ENCODE results near the gene USP26. TPM values are rescaled to one million over a fixed set of nuclear protein-coding genes. Genes with fewer than 3 reads are reported as not detected.
"Not testable (repeated sequence)": the region's sequence is repeated elsewhere in the genome, so short reads cannot be mapped to it uniquely, and the experiment has no call there.

USP26 gene
- total RNA-seq, 1 donor from 2014 or later = not detected

- DNase-seq = no peak
- H3K4me1 Mint-ChIP-seq = no peaks in the 10 kb centered on the region
- no peak overlapping the region for H3K27ac Mint-ChIP-seq
- no peaks in the 10 kb centered on the region for H3K9me3 Mint-ChIP-seq
- no peaks in the 10 kb centered on the region for H3K36me3 Mint-ChIP-seq (ENCODE audit: low read depth)
- peaks cover 2% of the 10 kb centered on the region for H3K27me3 Mint-ChIP-seq
- H3K4me3 Mint-ChIP-seq = no peak overlapping the region
- intact Hi-C loops (cut with micrococcal nuclease) = no loop called here
These were observed 42.0 kb downstream of the USP26 start for GRCh38 chrX:133054761-133055405.

DNA sequence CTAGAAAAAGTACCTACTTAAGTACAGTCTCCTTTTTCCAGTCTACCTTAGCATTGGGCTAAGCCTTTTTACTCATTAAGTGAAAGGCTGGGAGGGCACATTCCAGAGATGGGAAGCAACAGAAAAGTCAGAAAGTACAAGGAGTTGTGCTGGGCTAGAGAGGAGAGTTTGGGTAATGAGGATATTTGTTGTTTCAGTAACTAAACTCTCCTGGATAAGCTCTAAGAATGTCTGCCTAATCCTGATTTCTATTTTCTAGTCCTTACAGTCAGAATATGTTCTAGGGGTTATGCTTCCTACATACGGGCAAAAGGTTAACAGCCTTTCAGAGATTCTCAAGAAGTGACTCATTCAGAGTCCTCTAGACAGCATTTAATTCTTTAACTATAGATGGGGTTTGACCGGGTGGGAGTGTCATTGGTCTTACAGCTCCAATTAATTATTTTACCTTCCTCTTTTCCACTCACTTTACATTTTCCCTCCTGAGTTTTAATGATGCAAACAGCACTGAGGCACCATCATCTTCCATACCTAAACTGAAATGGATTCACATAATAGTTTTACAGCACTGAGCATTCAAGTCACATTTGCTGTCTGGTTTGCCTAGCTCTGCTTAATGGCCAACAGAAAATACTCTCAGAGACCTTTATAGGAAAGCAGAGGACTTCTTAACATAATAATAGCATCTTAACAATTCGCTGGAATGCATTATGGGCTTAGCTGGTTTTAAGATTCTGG lies 42.9 kb downstream of the USP26 start:
- no peak overlapping the region for H3K4me3 Mint-ChIP-seq
- H3K9me3 Mint-ChIP-seq = no peaks in the 10 kb centered on the region
- no peaks in the 10 kb centered on the region for H3K4me1 Mint-ChIP-seq
- no peaks in the 10 kb centered on the region for H3K36me3 Mint-ChIP-seq (ENCODE audit: low read depth)
- no peak for DNase-seq
- intact Hi-C loops (cut with micrococcal nuclease) = no loop called here
- H3K27ac Mint-ChIP-seq = no peak overlapping the region
- H3K27me3 Mint-ChIP-seq = peaks cover 2% of the 10 kb centered on the region

DNA sequence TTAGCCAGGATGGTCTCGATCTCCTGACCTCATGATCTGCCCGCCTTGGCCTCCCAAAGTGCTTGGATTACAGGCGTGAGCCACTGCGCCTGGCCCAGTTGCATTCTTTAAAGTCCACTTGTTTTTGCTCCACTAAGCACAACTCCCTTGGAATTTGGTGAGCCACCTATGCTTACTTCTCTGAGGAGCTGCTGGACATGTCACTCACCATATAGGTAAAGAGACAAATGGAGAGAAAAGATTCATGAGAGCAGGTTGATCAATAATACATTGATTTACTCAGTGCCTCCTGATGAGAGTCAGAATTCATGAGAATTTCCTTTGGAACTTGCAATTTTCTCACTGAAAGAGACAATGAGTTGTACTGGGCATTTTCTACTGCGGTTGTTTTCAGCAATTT lies 48.2 kb downstream of the USP26 start:
- H3K36me3 Mint-ChIP-seq (ENCODE audit: low read depth) = no peaks in the 10 kb centered on the region
- intact Hi-C loops (cut with micrococcal nuclease) = no loop called here
- no peaks in the 10 kb centered on the region for H3K27me3 Mint-ChIP-seq
- H3K9me3 Mint-ChIP-seq = no peaks in the 10 kb centered on the region
- H3K27ac Mint-ChIP-seq = no peak overlapping the region
- no peaks in the 10 kb centered on the region for H3K4me1 Mint-ChIP-seq
- no peak overlapping the region for H3K4me3 Mint-ChIP-seq
- no peak for DNase-seq

DNA sequence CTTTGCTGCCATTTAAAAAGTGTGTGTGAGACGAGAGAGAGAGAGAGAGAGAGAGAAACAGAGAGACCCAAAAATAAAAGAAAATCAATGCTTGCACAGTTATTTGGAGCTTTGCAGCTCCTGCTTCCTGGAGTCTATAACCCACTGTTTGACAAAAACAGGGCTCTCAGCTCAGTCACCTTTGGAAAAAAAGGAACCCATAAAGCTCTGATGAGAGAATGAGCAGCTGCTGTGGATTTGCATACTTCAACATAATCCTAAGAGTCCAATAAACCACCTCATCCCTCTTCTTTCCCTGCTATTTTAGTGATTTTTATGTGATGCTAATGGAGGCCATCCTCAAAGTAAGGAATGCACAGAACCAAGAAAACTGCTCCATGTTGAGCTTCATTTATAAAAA lies 50.3 kb downstream of the USP26 start:
- intact Hi-C loops (cut with micrococcal nuclease) = no loop called here

DNA sequence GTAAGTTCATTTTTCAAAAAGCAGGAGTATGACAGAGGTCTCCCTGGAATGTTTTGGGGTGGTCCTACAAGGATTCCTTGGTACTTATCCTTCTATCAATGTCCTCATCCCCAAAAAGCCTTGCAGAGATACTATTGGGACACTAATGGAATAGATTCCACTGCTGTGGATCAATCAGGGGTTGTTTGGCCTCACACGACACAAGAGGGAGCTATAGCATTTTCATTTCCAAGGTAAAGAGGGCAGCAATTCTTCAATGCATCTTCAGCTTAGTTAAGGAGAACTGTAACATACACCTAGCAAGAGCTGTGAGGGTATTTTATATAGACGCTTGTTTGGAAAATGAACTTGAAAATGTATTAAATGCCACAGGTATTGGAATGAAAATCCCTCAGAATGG lies 50.9 kb downstream of the USP26 start:
- Mint-ChIP-seq H3K27ac (no peak overlapping the region), H3K4me3 (no peak overlapping the region)
- intact Hi-C loops (cut with micrococcal nuclease) = no loop called here

More for the DNA sequence above, 50.3 kb downstream of the USP26 start:
- Mint-ChIP-seq H3K9me3 (no peaks in the 10 kb centered on the region), H3K4me3 (no peak overlapping the region), H3K36me3 (ENCODE audit: low read depth) (no peaks in the 10 kb centered on the region), H3K4me1 (no peaks in the 10 kb centered on the region), H3K27ac (no peak overlapping the region), H3K27me3 (no peaks in the 10 kb centered on the region)
- no peak for DNase-seq

GRCh38 chrX:133044145-133044786 lies 52.6 kb downstream of the USP26 start:
- H3K27me3 Mint-ChIP-seq; H3K9me3 Mint-ChIP-seq; intact Hi-C loops (cut with micrococcal nuclease); DNase-seq; H3K27ac Mint-ChIP-seq; H3K4me3 Mint-ChIP-seq; H3K4me1 Mint-ChIP-seq; H3K36me3 Mint-ChIP-seq (ENCODE audit: low read depth): not testable (repeated sequence)

More for the DNA sequence above, 50.9 kb downstream of the USP26 start:
- Mint-ChIP-seq H3K4me1 (no peaks in the 10 kb centered on the region), H3K36me3 (ENCODE audit: low read depth) (no peaks in the 10 kb centered on the region), H3K9me3 (no peaks in the 10 kb centered on the region), H3K27me3 (no peaks in the 10 kb centered on the region)
- DNase-seq = no peak

GRCh38 chrX:133042260-133042659 lies 54.6 kb downstream of the USP26 start:
- Mint-ChIP-seq H3K9me3 (no peaks in the 10 kb centered on the region), H3K36me3 (ENCODE audit: low read depth) (no peaks in the 10 kb centered on the region), H3K27ac (no peak overlapping the region), H3K27me3 (no peaks in the 10 kb centered on the region), H3K4me3 (no peak overlapping the region), H3K4me1 (no peaks in the 10 kb centered on the region)
- intact Hi-C loops (cut with micrococcal nuclease) = no loop called here
- DNase-seq = no peak

DNA sequence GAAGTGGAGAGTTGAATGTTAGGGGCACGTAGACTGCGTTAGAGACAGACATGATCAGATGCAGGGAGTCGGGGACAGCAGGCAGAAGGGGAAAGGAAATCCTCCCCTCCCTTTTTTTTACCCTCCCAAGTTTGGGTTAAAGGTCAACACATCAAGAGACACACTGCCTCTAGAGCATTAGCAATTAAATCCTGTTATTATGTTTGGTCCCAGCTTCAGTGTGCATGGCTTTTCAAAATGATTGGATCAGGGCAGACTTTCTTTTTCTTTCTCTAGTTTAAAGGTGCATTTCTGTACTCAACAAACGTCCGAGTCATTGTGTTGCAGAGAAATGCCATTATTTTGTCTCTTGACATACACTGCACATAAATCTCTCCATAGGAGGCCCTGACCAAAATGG lies 63.9 kb downstream of the USP26 start:
- H3K27me3 Mint-ChIP-seq = no peaks in the 10 kb centered on the region
- H3K9me3 Mint-ChIP-seq = no peaks in the 10 kb centered on the region
- H3K4me1 Mint-ChIP-seq = no peaks in the 10 kb centered on the region
- H3K27ac Mint-ChIP-seq = no peak overlapping the region
- DNase-seq = no peak
- no peak overlapping the region for H3K4me3 Mint-ChIP-seq
- no peaks in the 10 kb centered on the region for H3K36me3 Mint-ChIP-seq (ENCODE audit: low read depth)
- intact Hi-C loops (cut with micrococcal nuclease) = no loop called here

GRCh38 chrX:133018229-133018628 lies 78.7 kb downstream of the USP26 start:
- H3K4me1 Mint-ChIP-seq = no peaks in the 10 kb centered on the region
- H3K9me3 Mint-ChIP-seq = no peaks in the 10 kb centered on the region
- H3K27ac Mint-ChIP-seq = no peak overlapping the region
- no peaks in the 10 kb centered on the region for H3K36me3 Mint-ChIP-seq (ENCODE audit: low read depth)
- no peaks in the 10 kb centered on the region for H3K27me3 Mint-ChIP-seq
- H3K4me3 Mint-ChIP-seq = no peak overlapping the region
- intact Hi-C loops (cut with micrococcal nuclease) = no loop called here
- DNase-seq = no peak

DNA sequence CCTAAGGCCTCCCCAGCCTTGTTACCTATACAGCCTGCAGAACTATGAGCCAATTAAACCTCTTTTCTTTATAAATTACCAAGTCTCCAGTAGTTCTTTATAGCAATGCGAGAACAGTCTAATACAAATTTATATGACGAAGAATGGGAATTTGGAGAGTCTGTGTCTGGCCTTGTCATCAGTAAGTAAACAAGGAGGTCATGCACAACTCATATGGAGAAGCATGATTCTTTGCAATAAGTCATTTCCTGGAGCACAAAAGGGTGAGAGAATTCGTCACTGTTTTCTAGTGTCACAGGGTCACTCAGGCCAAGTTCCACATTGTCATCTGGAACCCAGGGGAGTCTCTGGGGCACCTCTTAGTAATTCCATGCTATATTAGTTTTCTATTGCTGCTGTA lies 89.5 kb downstream of the USP26 start:
- intact Hi-C loops (cut with micrococcal nuclease) = no loop called here
- no peak for DNase-seq
- H3K4me1 Mint-ChIP-seq = no peaks in the 10 kb centered on the region

GRCh38 chrX:133005616-133006015 lies 91.3 kb downstream of the USP26 start:
- Mint-ChIP-seq H3K9me3 (no peaks in the 10 kb centered on the region), H3K4me3 (no peak overlapping the region), H3K27ac (no peak overlapping the region), H3K27me3 (no peaks in the 10 kb centered on the region), H3K36me3 (ENCODE audit: low read depth) (no peaks in the 10 kb centered on the region), H3K4me1 (no peaks in the 10 kb centered on the region)
- intact Hi-C loops (cut with micrococcal nuclease) = no loop called here
- no peak for DNase-seq

More for the DNA sequence above, 89.5 kb downstream of the USP26 start:
- H3K9me3 Mint-ChIP-seq = no peaks in the 10 kb centered on the region
- no peak overlapping the region for H3K4me3 Mint-ChIP-seq
- H3K36me3 Mint-ChIP-seq (ENCODE audit: low read depth) = no peaks in the 10 kb centered on the region
- no peaks in the 10 kb centered on the region for H3K27me3 Mint-ChIP-seq
- H3K27ac Mint-ChIP-seq = no peak overlapping the region

DNA sequence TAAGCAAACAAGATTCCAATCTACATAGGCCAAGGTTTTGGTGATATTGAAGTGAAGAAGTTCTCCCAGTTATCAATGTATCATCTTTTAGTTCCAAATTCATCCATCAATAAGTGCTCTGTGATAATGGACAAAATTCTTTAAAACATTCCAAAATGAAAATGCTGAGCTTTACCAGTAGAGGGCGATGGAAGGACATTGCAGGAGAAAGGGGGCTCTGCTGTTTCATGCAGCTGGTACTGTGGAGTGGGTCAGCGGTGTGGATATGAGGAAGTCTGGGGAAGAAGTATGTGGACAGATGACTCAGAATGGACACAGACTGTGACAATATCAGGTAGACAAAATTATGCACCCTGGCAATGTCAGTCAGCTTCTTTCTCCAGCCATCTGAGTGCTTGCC lies 91.9 kb downstream of the USP26 start:
- Mint-ChIP-seq H3K4me1 (no peaks in the 10 kb centered on the region), H3K36me3 (ENCODE audit: low read depth) (no peaks in the 10 kb centered on the region), H3K4me3 (no peak overlapping the region), H3K27ac (no peak overlapping the region), H3K9me3 (no peaks in the 10 kb centered on the region), H3K27me3 (no peaks in the 10 kb centered on the region)
- no peak for DNase-seq
- intact Hi-C loops (cut with micrococcal nuclease) = no loop called here

GRCh38 chrX:132999209-132999608 lies 97.7 kb downstream of the USP26 start:
- Mint-ChIP-seq H3K27ac (no peak overlapping the region), H3K9me3 (no peaks in the 10 kb centered on the region), H3K4me3 (no peak overlapping the region), H3K27me3 (peaks cover 2% of the 10 kb centered on the region), H3K4me1 (no peaks in the 10 kb centered on the region), H3K36me3 (ENCODE audit: low read depth) (no peaks in the 10 kb centered on the region)
- intact Hi-C loops (cut with micrococcal nuclease) = no loop called here
- no peak for DNase-seq

- H3K36me3 Mint-ChIP-seq (ENCODE audit: low read depth) = no peaks in the 10 kb centered on the region
- intact Hi-C loops (cut with micrococcal nuclease) = no loop called here
- H3K27me3 Mint-ChIP-seq = no peaks in the 10 kb centered on the region
- DNase-seq = no peak
- H3K9me3 Mint-ChIP-seq = no peaks in the 10 kb centered on the region
- no peak overlapping the region for H3K27ac Mint-ChIP-seq
- H3K4me3 Mint-ChIP-seq = no peak overlapping the region
- H3K4me1 Mint-ChIP-seq = no peaks in the 10 kb centered on the region
These were observed 106.1 kb downstream of the USP26 start for GRCh38 chrX:132990835-132991234.
